Lower lobe of right lung (tissue), 2 donors: Measurements from ENCODE around the gene TMEM200A. TPM values are rescaled to one million over a fixed set of nuclear protein-coding genes. Genes with fewer than 3 reads are reported as not detected.

Experiments
- ATAC-seq, 2 donors: fragments of 200-7000 bp; cut with Tn5 transposase; one replicate each; pipeline ENCODE4 v1.9.1; 2020 to 2022; ENCODE audit warnings: mild to moderate bottlenecking in 2 of 2, moderate library complexity in 2 of 2
- DNase-seq: peaks from one replicate; pipeline ENCODE4 v3.0.0-alpha.2; 2020
- H3K27ac ChIP-seq: fragments of 200-600 bp; one replicate; pipeline ENCODE4 v1.8.0; 2022
- H3K27me3 ChIP-seq: fragments of 200-600 bp; one replicate; pipeline ENCODE4 v1.8.0; 2022; ENCODE audit warnings: low read depth
- H3K36me3 ChIP-seq: fragments of 200-600 bp; one replicate; pipeline ENCODE4 v1.8.0; 2022; ENCODE audit warnings: mild to moderate bottlenecking
- H3K4me1 ChIP-seq: fragments of 200-600 bp; one replicate; pipeline ENCODE4 v1.8.0; 2022
- H3K4me3 ChIP-seq: fragments of 200-600 bp; one replicate; pipeline ENCODE4 v1.8.0; 2022; ENCODE audit warnings: mild to moderate bottlenecking
- H3K9me3 ChIP-seq: fragments of 200-600 bp; one replicate; pipeline ENCODE4 v1.8.0; 2022
- CTCF ChIP-seq: fragments of 200-600 bp; IDR thresholded peaks from one replicate; pipeline ENCODE4 v1.8.0; 2022; ENCODE audit warnings: antibody characterized with exemption, mild to moderate bottlenecking
- intact Hi-C: fragments of 100-400 bp; cut with DNase I; formaldehyde crosslinking; loops from one replicate; pipeline ENCODE4 v1.11.0; 2022
- total RNA-seq: library from RNA; stranded (reverse); fragmentation: NEBNext Ultra II Directional; extraction: Animal tissue kit (Norgen Biotek cat#: 25700); gene quantifications from one replicate; pipeline ENCODE4 v1.2.1, GENCODE V29; 2021
- donor health status: DM: no; HTN: yes; CAD: no; lungs with severe emphysema.

The TMEM200A gene
- total RNA-seq, 1 donor from 2014 or later = 4.3 TPM

GRCh38 chr6:130377371-130377770 is 11.6 kb downstream of the TMEM200A start:
- H3K4me1 ChIP-seq = peaks cover 3% of the 10 kb centered on the region
- H3K36me3 ChIP-seq = no peaks in the 10 kb centered on the region
- no peaks in the 10 kb centered on the region for H3K9me3 ChIP-seq
- H3K27me3 ChIP-seq = no peaks in the 10 kb centered on the region
- H3K4me3 ChIP-seq = no peak overlapping the region
- DNase-seq (no peak), ATAC-seq (no peak)
- intact Hi-C loops = no loop called here
- no peak for TF ChIP-seq CTCF
- H3K27ac ChIP-seq = no peak overlapping the region

GRCh38 chr6:130377915-130378314 is 12.1 kb downstream of the TMEM200A start:
- no peak for DNase-seq
- H3K9me3 ChIP-seq = no peaks in the 10 kb centered on the region
- H3K27me3 ChIP-seq = no peaks in the 10 kb centered on the region
- no peak overlapping the region for H3K4me3 ChIP-seq
- no peak for ATAC-seq
- H3K4me1 ChIP-seq = no peaks in the 10 kb centered on the region
- H3K36me3 ChIP-seq = no peaks in the 10 kb centered on the region
- TF ChIP-seq CTCF = no peak
- no peak overlapping the region for H3K27ac ChIP-seq
- intact Hi-C loops = no loop called here

- no peak overlapping the region for H3K27ac ChIP-seq
- no peak overlapping the region for H3K4me3 ChIP-seq
- H3K9me3 ChIP-seq = no peaks in the 10 kb centered on the region
- no peak for TF ChIP-seq CTCF
- DNase-seq (no peak), ATAC-seq (no peak)
- intact Hi-C loops = no loop called here
- no peaks in the 10 kb centered on the region for H3K27me3 ChIP-seq
- no peaks in the 10 kb centered on the region for H3K36me3 ChIP-seq
- H3K4me1 ChIP-seq = no peaks in the 10 kb centered on the region
These were observed 13.4 kb downstream of the TMEM200A start for GRCh38 chr6:130379223-130379622.

GRCh38 chr6:130381012-130381411 is 15.2 kb downstream of the TMEM200A start:
- ATAC-seq = no peak

GRCh38 chr6:130381459-130382380 is 15.9 kb downstream of the TMEM200A start:
- Histone ChIP-seq H3K36me3 (no peaks in the 10 kb centered on the region), H3K4me3 (no peak overlapping the region), H3K27me3 (no peaks in the 10 kb centered on the region), H3K4me1 (no peaks in the 10 kb centered on the region), H3K27ac (no peak overlapping the region), H3K9me3 (no peaks in the 10 kb centered on the region)
- no peak for ATAC-seq
- no peak for DNase-seq
- no peak for TF ChIP-seq CTCF
- intact Hi-C loops = no loop called here

More at GRCh38 chr6:130381012-130381411, 15.2 kb downstream of the TMEM200A start:
- Histone ChIP-seq H3K9me3 (no peaks in the 10 kb centered on the region), H3K27me3 (no peaks in the 10 kb centered on the region), H3K36me3 (no peaks in the 10 kb centered on the region), H3K27ac (no peak overlapping the region), H3K4me3 (no peak overlapping the region), H3K4me1 (no peaks in the 10 kb centered on the region)
- TF ChIP-seq CTCF = no peak
- intact Hi-C loops = no loop called here
- DNase-seq = no peak
